H9 (cell line): ENCODE data around the gene OR6J1. TPM values are rescaled to one million over a fixed set of nuclear protein-coding genes. Genes with fewer than 3 reads are reported as not detected.

ENCODE experiments used
- DNase-seq: peaks from one replicate; pipeline ENCODE4 v3.0.0-alpha.2; 2017
- H2AFZ ChIP-seq: one replicate; pipeline ENCODE4 v1.6.1; 2013; ENCODE audit warnings: mild to moderate bottlenecking, low read length, control low read depth, moderate library complexity
- H2AK5ac ChIP-seq: 2 replicates; pipeline ENCODE4 v1.6.1; 2013; ENCODE audit warnings: low read length, control low read depth, mixed read lengths; ENCODE audit not compliant: insufficient read length
- H2BK120ac ChIP-seq: one replicate; pipeline ENCODE4 v1.6.1; 2013; ENCODE audit warnings: low read depth, mild to moderate bottlenecking, low read length, control low read depth, inconsistent platforms; ENCODE audit not compliant: poor library complexity, severe bottlenecking
- H2BK12ac ChIP-seq: 2 replicates; pipeline ENCODE4 v1.6.1; 2013; ENCODE audit warnings: low read length, control low read depth, mixed read lengths, low read depth; ENCODE audit not compliant: insufficient read length
- H2BK15ac ChIP-seq: 2 replicates; pipeline ENCODE4 v1.6.1; 2013; ENCODE audit warnings: low read depth, low read length, control low read depth
- H2BK20ac ChIP-seq: one replicate; pipeline ENCODE4 v1.6.1; 2013; ENCODE audit warnings: low read depth, mild to moderate bottlenecking, low read length, control low read depth, inconsistent platforms; ENCODE audit not compliant: poor library complexity, severe bottlenecking
- H2BK5ac ChIP-seq: 2 replicates; pipeline ENCODE4 v1.6.1; 2013; ENCODE audit warnings: low read length, control low read depth, mixed read lengths; ENCODE audit not compliant: insufficient read length
- H3K14ac ChIP-seq: 2 replicates; pipeline ENCODE4 v1.6.1; 2013; ENCODE audit warnings: low read length, control low read depth; ENCODE audit not compliant: insufficient read depth
- H3K18ac ChIP-seq: 2 replicates; pipeline ENCODE4 v1.6.1; 2013; ENCODE audit warnings: low read depth, mild to moderate bottlenecking, mixed read lengths, low read length, control low read depth; ENCODE audit not compliant: insufficient read length
- H3K23ac ChIP-seq: 2 replicates; pipeline ENCODE4 v1.6.1; 2013; ENCODE audit warnings: low read length, control low read depth, mixed read lengths, low read depth; ENCODE audit not compliant: insufficient read length
- H3K23me2 ChIP-seq: 2 replicates; pipeline ENCODE4 v1.6.1; 2013; ENCODE audit warnings: low read depth, mild to moderate bottlenecking, mixed read lengths, low read length, control low read depth; ENCODE audit not compliant: insufficient read length, poor library complexity, severe bottlenecking
- H3K27ac ChIP-seq: 2 replicates; pipeline ENCODE4 v1.5.1; 2013; ENCODE audit warnings: low read length, control low read depth, mixed read lengths, low read depth; ENCODE audit not compliant: insufficient read length
- H3K27me3 ChIP-seq: 2 replicates; pipeline ENCODE4 v1.6.1; 2013; ENCODE audit warnings: low read length, control low read depth, inconsistent platforms; ENCODE audit not compliant: insufficient read depth
- H3K4ac ChIP-seq: 2 replicates; pipeline ENCODE4 v1.6.1; 2013; ENCODE audit warnings: low read depth, mild to moderate bottlenecking, control low read depth, inconsistent platforms, low read length, moderate library complexity
- H3K4me1 ChIP-seq: 2 replicates; pipeline ENCODE4 v1.6.1; 2013; ENCODE audit warnings: low read length, control low read depth, inconsistent platforms; ENCODE audit not compliant: insufficient read depth
- H3K4me2 ChIP-seq: 2 replicates; pipeline ENCODE4 v1.6.1; 2013; ENCODE audit warnings: low read length, control low read depth, mixed read lengths; ENCODE audit not compliant: insufficient read length, insufficient read depth
- H3K56ac ChIP-seq: 2 replicates; pipeline ENCODE4 v1.6.1; 2013; ENCODE audit warnings: low read depth, mild to moderate bottlenecking, mixed read lengths, low read length, control low read depth; ENCODE audit not compliant: insufficient read length
- H3K79me1 ChIP-seq: 2 replicates; pipeline ENCODE4 v1.6.1; 2013; ENCODE audit warnings: low read depth, mild to moderate bottlenecking, moderate library complexity, low read length, control low read depth, inconsistent platforms; ENCODE audit not compliant: insufficient read depth, poor library complexity, severe bottlenecking
- H3K79me2 ChIP-seq: 2 replicates; pipeline ENCODE4 v1.6.1; 2013; ENCODE audit warnings: low read length, control low read depth, inconsistent platforms; ENCODE audit not compliant: insufficient read depth
- H3K9ac ChIP-seq: 2 replicates; pipeline ENCODE4 v1.6.1; 2013; ENCODE audit warnings: low read length, control low read depth, mixed read lengths; ENCODE audit not compliant: insufficient read length; ENCODE audit errors: extremely low read depth
- H3K9me3 ChIP-seq: one replicate; pipeline ENCODE4 v1.6.1; 2013; ENCODE audit warnings: low read depth, low read length, inconsistent platforms; ENCODE audit not compliant: control insufficient read depth
- H3T11ph ChIP-seq: one replicate; pipeline ENCODE4 v1.6.1; 2013; ENCODE audit warnings: mild to moderate bottlenecking, low read length, control low read depth, inconsistent platforms
- H4K20me1 ChIP-seq: one replicate; pipeline ENCODE4 v1.6.1; 2013; ENCODE audit not compliant: control insufficient read depth, insufficient read length, insufficient read depth
- H4K5ac ChIP-seq: 2 replicates; pipeline ENCODE4 v1.6.1; 2013; ENCODE audit warnings: low read depth, mild to moderate bottlenecking, mixed read lengths, low read length, control low read depth; ENCODE audit not compliant: insufficient read length
- H4K8ac ChIP-seq: replicated peaks from 2 replicates; pipeline ENCODE4 v1.6.1; 2013; ENCODE audit warnings: low read length, control low read depth, mixed read lengths, low read depth; ENCODE audit not compliant: insufficient read length
- H4K91ac ChIP-seq: 2 replicates; pipeline ENCODE4 v1.6.1; 2013; ENCODE audit warnings: low read depth, mild to moderate bottlenecking, moderate library complexity, mixed read lengths, low read length, control low read depth; ENCODE audit not compliant: insufficient read length
- H3K27ac Mint-ChIP-seq, 3 experiments: 2 replicates in 2 of 3; 3 replicates in 1 of 3; pipeline ENCODE4 v1.8.0; 2020 to 2021; ENCODE audit warnings: mixed read lengths in 3 of 3, mild to moderate bottlenecking in 1 of 3, moderate library complexity in 1 of 3
- H3K27me3 Mint-ChIP-seq: 2 replicates; pipeline ENCODE4 v1.8.0; 2021; ENCODE audit warnings: low read depth, mild to moderate bottlenecking, moderate library complexity, mixed read lengths
- H3K36me3 Mint-ChIP-seq, 3 experiments: 2 replicates in 2 of 3; 3 replicates in 1 of 3; pipeline ENCODE4 v1.8.0; 2020 to 2021; ENCODE audit warnings: low read depth in 3 of 3, mixed read lengths in 3 of 3; ENCODE audit not compliant: insufficient read depth in 1 of 3
- H3K4me1 Mint-ChIP-seq, 2 experiments: 2 replicates each; pipeline ENCODE4 v1.8.0; 2020; ENCODE audit warnings: mixed read lengths in 2 of 2
- H3K4me3 Mint-ChIP-seq, 2 experiments: 2 replicates in 1 of 2; 3 replicates in 1 of 2; pipeline ENCODE4 v1.8.0; 2020 to 2021; ENCODE audit warnings: mild to moderate bottlenecking in 2 of 2, mixed read lengths in 2 of 2, moderate library complexity in 1 of 2
- H3K9me3 Mint-ChIP-seq, 2 experiments: 2 replicates in 1 of 2; 3 replicates in 1 of 2; pipeline ENCODE4 v1.8.0; 2020; ENCODE audit warnings: mild to moderate bottlenecking in 2 of 2, mixed read lengths in 2 of 2, moderate library complexity in 1 of 2
- CTCF ChIP-seq: fragments of 200-600 bp; sonication (generic); conservative IDR thresholded peaks from 3 replicates; pipeline ENCODE4 v1.8.0; 2021; ENCODE audit warnings: antibody characterized with exemption, mild to moderate bottlenecking
- WGBS: extraction: QIAGEN DNeasy Blood & Tissue Kit; methylation state at CpG from one replicate; pipeline ENCODE4 v1.1.7; 2013; ENCODE audit warnings: missing lambda C conversion rate, low lambda C conversion rate, mixed read lengths; ENCODE audit not compliant: insufficient read length; ENCODE audit errors: extremely low coverage; 5-methylcytosine and 5-hydroxymethylcytosine counted together
- total RNA-seq: library from RNA; stranded (reverse); gene quantifications from 2 replicates; pipeline ENCODE4 v1.2.1, GENCODE V29; 2021

The OR6J1 gene
- total RNA-seq, 1 experiment from 2014 or later: not detected

GRCh38 chr14:22626590-22626989 is 17.6 kb downstream of the OR6J1 start:
- Histone ChIP-seq H3K79me1 (no peaks in the 10 kb centered on the region), H3K14ac (no peak overlapping the region), H3K27me3 (no peaks in the 10 kb centered on the region), H3K18ac (no peak overlapping the region), H3K4me2 (no peak overlapping the region), H3T11ph (no peak overlapping the region), H3K23ac (no peak overlapping the region), H2BK12ac (no peak overlapping the region), H2BK20ac (no peak overlapping the region), H2BK5ac (no peak overlapping the region), H4K5ac (no peak overlapping the region), H2BK15ac (no peak overlapping the region), H3K4me1 (no peaks in the 10 kb centered on the region; the same call in 1 of the 2 replicates), H3K79me2 (no peaks in the 10 kb centered on the region), H3K56ac (no peak overlapping the region), H2AFZ (no peak overlapping the region), H2BK120ac (no peak overlapping the region), H3K27ac (no peak overlapping the region), H4K8ac (no peak overlapping the region), H4K91ac (no peak overlapping the region), H4K20me1 (no peaks in the 10 kb centered on the region), H3K23me2 (no peaks in the 10 kb centered on the region), H2AK5ac (no peak overlapping the region), H3K9ac (no peak overlapping the region), H3K9me3 (no peaks in the 10 kb centered on the region), H3K4ac (no peak overlapping the region)
- Mint-ChIP-seq H3K4me3 (no peak overlapping the region), H3K9me3 (peaks cover 15 to 18% of the 10 kb centered on the region in 2 experiments), H3K27me3 (no peaks in the 10 kb centered on the region; the same call in 1 of the 2 replicates), H3K4me1 (peaks cover 23 to 25% of the 10 kb centered on the region in 2 experiments), H3K27ac (no peak overlapping the region; a peak in 2 of 7 replicates), H3K36me3 (peaks cover 5 to 14% (median 9%) of the 10 kb centered on the region in 3 experiments)
- TF ChIP-seq CTCF: no peak
- no peak for DNase-seq
- no CpG with 5 or more reads among the region's 6 CpGs for WGBS
